Prostate gland (tissue), 2 donors: ENCODE results near the gene ELMO3. TPM values are rescaled to one million over a fixed set of nuclear protein-coding genes. Genes with fewer than 3 reads are reported as not detected.

Source experiments
- DNase-seq: peaks from one replicate; pipeline ENCODE4 v3.0.0-alpha.2; 2019; ENCODE audit warnings: low spot score
- H3K27ac ChIP-seq, 2 donors: fragments of 200-600 bp; sonication (generic); 2 replicates each; pipeline ENCODE4 v1.5.1; 2017 to 2019
- H3K27me3 ChIP-seq: fragments of 200-600 bp; sonication (generic); replicated peaks from 2 replicates; pipeline ENCODE4 v1.5.1; 2019; ENCODE audit not compliant: insufficient read depth
- H3K36me3 ChIP-seq, 2 donors: fragments of 200-600 bp; sonication (generic); 1 replicate in 1 of 2; 2 replicates in 1 of 2; pipeline versions ENCODE4 v1.5.1 to v1.8.1; 2017 to 2019
- H3K4me1 ChIP-seq: fragments of 200-600 bp; sonication (generic); replicated peaks from 2 replicates; pipeline ENCODE4 v1.5.1; 2019
- H3K4me3 ChIP-seq, 2 donors: fragments of 200-600 bp; sonication (generic); 2 replicates each; pipeline ENCODE4 v1.5.1; 2017 to 2019
- H3K9me3 ChIP-seq: fragments of 200-600 bp; sonication (generic); 2 replicates; pipeline ENCODE4 v1.5.1; 2017
- CTCF ChIP-seq, 4 experiments: fragments of 200-600 bp in 2 of 4; fragments of 450-650 bp in 2 of 4; sonication (generic) in 2 of 4; IDR thresholded peaks; 1 replicate in 3 of 4; 2 replicates in 1 of 4; pipeline ENCODE4 v1.5.1; 2016 to 2019; ENCODE audit warnings: antibody characterized with exemption in 4 of 4, mild to moderate bottlenecking in 2 of 4, moderate library complexity in 2 of 4
- POLR2A ChIP-seq: fragments of 450-650 bp; IDR thresholded peaks from one replicate; pipeline ENCODE4 v1.6.1; 2016; ENCODE audit warnings: antibody characterized with exemption, mild to moderate bottlenecking
- POLR2AphosphoS5 ChIP-seq: sonication (generic); formaldehyde crosslinking; IDR thresholded peaks from one replicate; pipeline ENCODE4 v1.6.1; 2017; ENCODE audit warnings: antibody characterized with exemption
- WGBS: methylation state at CpG from one replicate; pipeline ENCODE4 v1.1.5; 2018; 5-methylcytosine and 5-hydroxymethylcytosine counted together
- intact Hi-C: fragments of 100-400 bp; cut with DNase I; formaldehyde crosslinking; loops from one replicate; pipeline ENCODE4 v1.14.2; 2022
- total RNA-seq, 2 donors: library from RNA; depleted of rRNA; stranded (reverse); fragments of >200 nt; gene quantifications; one replicate each; pipeline ENCODE4 v1.1.0, GENCODE V29; 2016

ELMO3 gene
- total RNA-seq, 2 donors from 2014 or later = 24.8 to 36.7 TPM

- Histone ChIP-seq H3K27me3 (peaks cover 4% of the 10 kb centered on the region), H3K4me1 (peaks cover 14% of the 10 kb centered on the region), H3K4me3 (peak overlapping the region; percentile 61 to 70), H3K27ac (peak overlapping the region; percentile 83 to 86), H3K9me3 (no peaks in the 10 kb centered on the region), H3K36me3 (no peaks in the 10 kb centered on the region)
- intact Hi-C loops = no loop called here
- TF ChIP-seq CTCF (IDR thresholded peaks at IDR 0.05) = peak in 3 of 4 experiments; percentile 9 to 42 (median 30)
- TF ChIP-seq POLR2AphosphoS5 = no peak
- TF ChIP-seq POLR2A = peak; percentile 10
- under 1% methylated on average over 42 of the region's 48 CpGs for WGBS
- DNase-seq = peak; percentile 58
Measured at GRCh38 chr16:67246081-67246755, 47.3 kb downstream of the ELMO3 start.

GRCh38 chr16:67246756-67247191, 47.8 kb downstream of the ELMO3 start:
- H3K27me3 ChIP-seq = peaks cover 4% of the 10 kb centered on the region
- H3K4me1 ChIP-seq = peaks cover 10% of the 10 kb centered on the region
- TF ChIP-seq POLR2A = peak; percentile 70
- TF ChIP-seq CTCF (IDR thresholded peaks at IDR 0.05) = peak in 3 of 4 experiments; percentile 2 to 53 (median 17)
- TF ChIP-seq POLR2AphosphoS5 = peak; percentile 67
- peak; percentile 89 for DNase-seq
- H3K9me3 ChIP-seq = no peaks in the 10 kb centered on the region
- WGBS = under 1% methylated on average over 24 of the region's 26 CpGs
- intact Hi-C loops = no loop called here
- H3K4me3 ChIP-seq = peak overlapping the region; percentile 61 to 70
- peak overlapping the region; percentile 83 to 86 for H3K27ac ChIP-seq
- H3K36me3 ChIP-seq = no peaks in the 10 kb centered on the region

- peak within 1 kb of the TSS; percentile 83 to 86 for H3K27ac ChIP-seq
- H3K9me3 ChIP-seq = no peaks in the 10 kb centered on the region
- H3K4me3 ChIP-seq = peak within 1 kb of the TSS; percentile 61 to 70
- DNase-seq = peak; percentile 97
- under 1% methylated on average over 38 of the region's 60 CpGs for WGBS
- peaks cover 4% of the 10 kb centered on the region for H3K27me3 ChIP-seq
- TF ChIP-seq POLR2A (peak; percentile 89), POLR2AphosphoS5 (peak; percentile 93), CTCF (IDR thresholded peaks at IDR 0.05) (peak in 1 of 4 experiments; percentile 24)
- intact Hi-C loops = no loop called here
- H3K36me3 ChIP-seq = no peaks in the 10 kb centered on the region
- peaks cover 6% of the 10 kb centered on the region for H3K4me1 ChIP-seq
Measured at GRCh38 chr16:67247192-67248072, 48.5 kb downstream of the ELMO3 start, which contains the start of gene FHOD1. TSS of gene FHOD1 (minus strand) at chr16:67247481. CDS start at chr16:67247410, 71 bp downstream.

GRCh38 chr16:67248073-67248400, 49.1 kb downstream of the ELMO3 start:
- intact Hi-C loops = no loop called here
- Histone ChIP-seq H3K9me3 (no peaks in the 10 kb centered on the region), H3K4me3 (peak overlapping the region; percentile 34 to 70), H3K27me3 (peaks cover 4% of the 10 kb centered on the region), H3K36me3 (no peaks in the 10 kb centered on the region), H3K4me1 (peaks cover 6% of the 10 kb centered on the region), H3K27ac (no peak overlapping the region)
- WGBS = 6% methylated on average over 7 of the region's 7 CpGs
- DNase-seq = no peak
- TF ChIP-seq POLR2AphosphoS5 (no peak), CTCF (IDR thresholded peaks at IDR 0.05) (no peak), POLR2A (no peak)
